ENCODE data around the gene PRR12.
"Not testable (repeated sequence)": the region's sequence is repeated elsewhere in the genome, so short reads cannot be mapped to it uniquely, and the experiment has no call there.

The PRR12 gene

GRCh38 chr19:49624967-49625910 is 34.3 kb downstream of the PRR12 start:
- DNase-seq: no peak

GRCh38 chr19:49626226-49626625 is 35.2 kb downstream of the PRR12 start:
- DNase-seq: no peak

DNA sequence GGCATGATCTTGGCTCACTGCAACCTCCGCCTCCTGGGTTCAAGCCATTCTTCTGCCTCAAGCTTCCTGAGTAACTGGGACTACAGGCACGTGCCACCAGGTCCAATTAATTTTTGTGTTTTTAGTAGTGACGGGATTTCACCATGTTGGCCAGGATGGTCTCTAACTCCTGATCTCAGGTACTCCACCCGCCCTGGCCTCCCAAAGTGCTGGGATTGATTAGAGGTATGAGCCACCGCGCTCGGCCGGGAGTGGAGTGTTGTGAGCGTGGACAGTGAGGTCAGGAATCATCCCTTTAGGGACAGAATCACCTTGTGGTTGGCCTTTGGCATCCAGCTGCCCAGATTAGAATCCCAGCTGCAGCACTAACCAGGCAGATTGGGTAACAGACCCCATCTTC is 38.7 kb downstream of the PRR12 start:
- no peak for DNase-seq

DNA sequence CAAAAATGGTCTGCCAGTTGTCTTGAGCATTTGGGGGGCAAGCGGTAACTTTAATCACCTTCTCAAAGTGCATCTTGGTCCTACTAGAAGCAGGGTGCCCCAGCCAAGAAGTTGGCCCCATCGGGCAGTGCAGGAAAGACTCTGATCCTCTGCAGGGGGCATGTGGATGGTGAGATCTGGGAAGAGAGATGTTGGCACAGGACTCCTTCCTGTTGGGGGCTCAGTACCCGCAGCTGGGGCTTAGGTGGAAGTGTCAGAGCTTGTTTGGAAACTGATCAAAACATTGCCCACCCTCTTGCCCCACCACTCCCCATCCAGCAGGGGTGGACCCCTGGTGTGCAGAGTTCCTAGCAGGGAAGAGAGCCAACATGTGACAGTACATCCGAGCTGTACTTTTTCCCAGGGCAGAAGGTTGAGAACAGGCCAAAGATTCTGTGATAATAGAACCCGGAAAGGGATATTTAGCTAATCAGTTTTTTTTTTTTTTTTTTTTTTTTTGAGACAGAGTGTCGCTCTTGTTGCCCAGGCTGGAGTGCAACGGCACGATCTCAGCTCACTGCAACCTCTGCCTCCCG is 40.1 kb downstream of the PRR12 start:
- DNase-seq: no peak

- no peak for DNase-seq
These were observed 40.7 kb downstream of the PRR12 start for GRCh38 chr19:49631610-49632192.

GRCh38 chr19:49632576-49632975 is 41.6 kb downstream of the PRR12 start:
- DNase-seq: no peak

DNA sequence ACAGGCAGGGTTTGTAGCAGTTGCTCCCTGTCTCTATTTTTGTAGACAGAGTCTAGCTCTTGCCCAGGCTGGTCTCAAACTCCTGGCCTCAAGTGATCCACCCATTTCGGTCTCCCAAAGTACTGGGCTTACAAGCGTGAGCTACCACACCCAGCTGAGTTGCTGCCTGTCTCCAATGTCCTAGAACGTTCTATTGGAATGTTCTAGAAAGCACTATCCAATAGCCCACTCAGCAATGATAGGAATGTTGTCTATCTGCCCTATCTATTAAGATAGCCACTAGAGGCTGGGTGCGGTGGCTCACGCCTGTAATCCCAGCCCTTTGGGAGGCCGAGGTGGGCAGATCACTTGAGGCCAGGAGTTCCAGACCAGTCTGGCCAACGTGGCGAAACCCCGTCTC is 42.3 kb downstream of the PRR12 start:
- not testable (repeated sequence) for DNase-seq

GRCh38 chr19:49635530-49636232 is 44.7 kb downstream of the PRR12 start:
- DNase-seq: peak; percentile 23

DNA sequence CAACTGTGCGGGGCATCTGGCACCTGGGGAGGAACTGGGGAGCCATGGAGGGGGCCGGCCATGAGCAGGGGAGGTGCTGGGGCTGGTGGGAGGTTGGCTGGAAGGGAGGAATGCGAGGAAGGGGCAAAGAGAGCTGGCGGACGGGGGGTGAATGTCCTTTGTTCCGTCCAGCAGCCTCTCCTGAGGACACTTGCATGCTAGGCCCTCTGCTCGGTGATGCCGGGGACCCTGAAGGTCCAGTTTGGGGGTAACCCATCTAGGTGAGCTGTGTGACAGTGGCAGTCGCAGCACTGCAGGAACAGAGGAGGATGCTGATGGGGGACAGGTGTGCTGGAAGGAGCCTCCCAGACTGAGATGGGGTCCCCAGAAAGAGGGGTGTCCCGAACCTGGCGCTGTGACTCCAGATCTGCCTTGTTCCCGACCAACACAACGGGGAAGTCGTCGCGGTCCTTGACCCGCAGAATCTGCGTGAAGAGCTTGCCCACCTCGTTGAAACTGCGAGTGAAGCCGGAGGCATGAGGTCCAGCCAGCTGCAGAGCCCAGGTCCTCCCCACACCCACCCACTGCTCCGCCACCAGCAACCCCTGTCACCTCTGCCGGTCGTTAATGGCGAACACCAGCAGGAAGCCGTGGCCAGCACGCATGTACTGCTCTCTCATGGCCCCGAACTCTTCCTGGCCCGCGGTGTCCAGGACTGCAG is 45.4 kb downstream of the PRR12 start:
- no peak for DNase-seq

GRCh38 chr19:49637821-49638738 is 47.1 kb downstream of the PRR12 start:
- peak; percentile 90 for DNase-seq

DNA sequence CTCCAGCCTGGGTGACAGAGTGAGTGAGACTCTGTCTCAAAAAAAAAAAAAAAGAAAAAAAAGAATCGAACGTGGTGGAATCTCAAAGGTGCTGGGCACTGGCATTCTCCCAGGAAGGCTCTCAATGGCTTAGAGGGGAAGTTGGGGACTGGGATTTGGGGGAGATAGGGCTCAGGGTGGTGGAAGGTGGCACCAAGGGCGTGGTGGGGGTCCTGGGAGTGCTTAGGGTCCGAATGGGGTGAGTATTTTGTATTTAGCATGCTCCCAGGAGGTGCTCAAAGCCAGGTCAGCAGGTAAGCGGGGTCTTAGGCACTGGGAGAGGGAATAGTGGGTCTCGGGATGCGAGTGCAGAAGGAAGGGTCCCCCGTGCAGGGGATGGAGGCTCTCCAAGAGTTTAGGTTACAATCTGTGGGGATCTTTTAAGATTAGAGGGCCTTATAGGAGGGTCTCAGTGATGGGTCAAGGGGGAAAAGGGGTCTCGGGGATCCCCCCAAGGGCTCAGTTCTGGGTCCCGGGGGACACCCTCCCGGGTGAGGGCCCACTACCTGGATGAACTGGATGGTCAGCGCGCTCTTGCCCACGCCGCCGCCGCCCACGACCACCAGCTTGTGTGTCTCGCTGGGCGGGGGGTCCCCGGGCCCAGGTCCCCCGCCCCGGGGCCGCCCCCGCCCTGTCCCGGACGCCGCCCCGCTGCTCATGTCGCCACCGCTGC is 48.6 kb downstream of the PRR12 start:
- no peak for DNase-seq

DNA sequence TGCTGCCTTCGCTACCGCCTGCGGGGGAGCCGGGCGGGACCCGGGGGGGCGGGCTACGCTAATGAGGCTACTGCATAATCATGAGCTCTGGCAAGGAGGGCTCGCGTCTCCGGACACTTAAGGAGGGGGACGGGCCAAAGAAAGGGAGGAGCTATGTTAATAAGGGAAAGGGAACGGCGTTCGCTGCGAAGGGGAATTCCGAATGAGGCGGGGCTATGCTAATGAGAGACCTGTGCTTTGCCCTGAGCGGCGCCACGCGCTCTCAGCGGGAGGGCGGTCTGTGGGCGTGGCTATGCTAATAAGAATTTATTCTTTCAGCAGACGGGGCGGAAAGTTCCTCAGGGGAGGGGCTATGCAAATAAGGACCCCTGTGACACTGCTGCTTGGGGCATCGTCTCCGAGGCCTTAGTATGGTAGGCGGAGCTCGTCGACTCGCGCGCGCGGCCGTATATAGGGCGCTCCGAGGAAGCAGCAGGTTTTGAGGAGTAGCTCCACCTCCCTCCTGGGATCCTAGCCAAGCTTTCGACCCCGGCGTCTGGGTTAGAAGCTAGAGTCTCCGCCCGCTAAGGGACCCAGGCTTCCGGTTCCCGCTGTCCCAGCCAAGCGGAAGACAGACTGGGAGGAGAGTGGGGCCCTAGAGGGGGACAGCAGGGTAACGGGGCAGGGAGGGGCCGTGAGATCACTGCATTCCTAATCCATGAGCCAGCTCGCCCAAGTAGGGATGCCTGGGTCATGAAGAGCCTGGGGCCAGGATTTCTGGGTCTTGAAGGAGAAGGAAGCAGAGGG is 49.3 kb downstream of the PRR12 start, which contains the start of gene RRAS:
RRAS (minus strand) TSS at position 31 of the 786 bp plus-strand sequence. CDS start 45 bp downstream, outside the sequence.
- DNase-seq: peak; percentile 100

DNA sequence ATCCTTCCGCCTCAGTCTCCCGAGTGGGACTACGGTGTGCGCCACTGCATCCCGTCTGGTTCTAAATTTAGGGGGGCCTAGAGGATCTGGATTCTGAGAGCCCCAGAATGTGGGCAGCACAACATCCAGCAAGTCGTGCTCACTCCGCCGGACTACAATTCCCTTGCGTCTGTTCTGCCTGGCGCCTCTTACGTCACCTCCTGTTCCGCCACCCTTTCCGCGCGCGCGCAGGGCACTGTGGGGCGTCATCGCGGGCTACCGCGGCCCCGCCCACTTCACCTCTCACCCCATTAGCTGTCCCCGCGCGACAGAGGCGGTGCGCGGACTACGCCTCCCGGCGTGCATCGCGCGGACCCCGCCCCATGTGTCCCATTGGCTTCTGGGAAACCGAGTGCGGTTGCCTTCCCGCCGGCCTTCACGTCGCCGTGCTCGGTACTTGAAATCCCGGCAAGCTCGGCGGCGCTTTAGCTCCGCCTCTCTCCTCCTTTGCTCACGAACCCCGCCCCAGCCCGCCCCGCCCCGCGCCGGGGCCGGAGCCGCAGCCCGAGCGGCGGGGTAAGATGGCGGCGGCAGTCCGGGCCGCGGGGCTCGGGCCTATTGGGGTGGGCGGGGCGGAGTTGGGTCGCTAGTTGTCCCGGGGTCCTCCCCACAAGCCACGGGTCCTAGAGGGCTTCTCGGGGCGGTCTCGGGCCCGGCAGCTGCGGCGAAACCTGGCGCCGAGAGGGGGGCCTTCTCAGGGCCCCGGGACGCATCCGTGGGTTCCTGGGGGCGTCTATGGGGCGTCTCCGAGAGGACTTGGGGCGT is 50.9 kb downstream of the PRR12 start, which contains the start of gene SCAF1:
SCAF1 (plus strand) TSS at position 522 of the 804 bp plus-strand sequence. CDS start 2,818 bp downstream, outside the sequence.
- DNase-seq: peak; percentile 99

GRCh38 chr19:49642492-49643035 is 51.6 kb downstream of the PRR12 start:
- DNase-seq: peak; percentile 19

DNA sequence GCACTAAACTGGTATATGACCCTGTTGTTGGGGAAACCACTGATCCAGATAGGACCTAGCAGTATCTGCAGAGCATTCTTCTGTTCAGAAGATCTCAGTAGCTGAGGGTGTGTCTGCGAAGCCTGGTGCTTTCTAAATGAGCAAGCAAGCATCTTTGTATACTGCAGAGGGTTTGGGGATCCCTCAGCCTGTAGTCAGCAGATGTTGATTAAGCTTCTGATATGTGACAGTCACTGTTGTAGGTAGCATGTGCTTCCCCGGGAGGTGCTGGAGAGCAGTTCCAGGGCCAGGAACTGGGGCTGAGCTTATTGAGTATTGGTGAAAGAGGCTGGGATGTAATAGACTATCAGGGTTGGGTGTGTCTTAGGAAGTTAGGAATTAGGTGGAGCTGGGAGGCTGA is 52.5 kb downstream of the PRR12 start:
- DNase-seq: no peak

GRCh38 chr19:49645592-49645991 is 54.6 kb downstream of the PRR12 start:
- DNase-seq: no peak

- DNase-seq: no peak
These were observed 55.0 kb downstream of the PRR12 start for GRCh38 chr19:49645995-49646394.

- no peak for DNase-seq
These were observed 55.6 kb downstream of the PRR12 start for GRCh38 chr19:49646586-49646985.

Measured in EL (cell line).